ENCODE measurements around the gene MARCHF4.

MARCHF4 gene

GRCh38 chr2:216363221-216363620, 9.1 kb downstream of the MARCHF4 start:
- no peak for TF ChIP-seq CTCF (conservative IDR thresholded peaks at IDR 0.05; ENCODE audit: low read depth, low read length)
- Histone ChIP-seq H3K36me3 (ENCODE audit: insufficient read depth) (no peaks in the 10 kb centered on the region), H4K20me1 (ENCODE audit: insufficient read depth) (no peaks in the 10 kb centered on the region), H3K9ac (no peak overlapping the region), H3K27me3 (ENCODE audit: insufficient read depth, low read depth) (no peaks in the 10 kb centered on the region), H3K4me1 (ENCODE audit: low read depth, poor library complexity, severe bottlenecking) (no peaks in the 10 kb centered on the region), H3K27ac (no peak overlapping the region), H3K79me2 (ENCODE audit: insufficient read depth, low read depth) (no peaks in the 10 kb centered on the region), H2AFZ (ENCODE audit: low read depth) (no peak overlapping the region), H3K4me3 (IDR thresholded peaks at IDR 0.05; ENCODE audit: insufficient read depth, low read depth, low read length) (no peak overlapping the region), H3K4me2 (no peak overlapping the region)

GRCh38 chr2:216362730-216363129, 9.6 kb downstream of the MARCHF4 start:
- TF ChIP-seq CTCF (conservative IDR thresholded peaks at IDR 0.05; ENCODE audit: low read depth, low read length) = no peak
- no peaks in the 10 kb centered on the region for H3K36me3 ChIP-seq (ENCODE audit: insufficient read depth)
- no peak overlapping the region for H2AFZ ChIP-seq (ENCODE audit: low read depth)
- H3K9ac ChIP-seq = no peak overlapping the region
- H3K27me3 ChIP-seq (ENCODE audit: insufficient read depth, low read depth) = no peaks in the 10 kb centered on the region
- no peaks in the 10 kb centered on the region for H3K79me2 ChIP-seq (ENCODE audit: insufficient read depth, low read depth)
- no peak overlapping the region for H3K4me3 ChIP-seq (IDR thresholded peaks at IDR 0.05; ENCODE audit: insufficient read depth, low read depth, low read length)
- no peaks in the 10 kb centered on the region for H4K20me1 ChIP-seq (ENCODE audit: insufficient read depth)
- no peaks in the 10 kb centered on the region for H3K4me1 ChIP-seq (ENCODE audit: low read depth, poor library complexity, severe bottlenecking)
- no peak overlapping the region for H3K27ac ChIP-seq
- H3K4me2 ChIP-seq = no peak overlapping the region

GRCh38 chr2:216355711-216356110, 16.6 kb downstream of the MARCHF4 start:
- Histone ChIP-seq H2AFZ (ENCODE audit: low read depth) (no peak overlapping the region), H3K4me2 (no peak overlapping the region), H3K27me3 (ENCODE audit: insufficient read depth, low read depth) (no peaks in the 10 kb centered on the region), H3K79me2 (ENCODE audit: insufficient read depth, low read depth) (no peaks in the 10 kb centered on the region), H3K27ac (no peak overlapping the region), H4K20me1 (ENCODE audit: insufficient read depth) (no peaks in the 10 kb centered on the region), H3K4me3 (IDR thresholded peaks at IDR 0.05; ENCODE audit: insufficient read depth, low read depth, low read length) (no peak overlapping the region), H3K36me3 (ENCODE audit: insufficient read depth) (no peaks in the 10 kb centered on the region), H3K4me1 (ENCODE audit: low read depth, poor library complexity, severe bottlenecking) (no peaks in the 10 kb centered on the region), H3K9ac (no peak overlapping the region)
- no peak for TF ChIP-seq CTCF (conservative IDR thresholded peaks at IDR 0.05; ENCODE audit: low read depth, low read length)

- Histone ChIP-seq H3K4me1 (ENCODE audit: low read depth, poor library complexity, severe bottlenecking) (no peaks in the 10 kb centered on the region), H3K79me2 (ENCODE audit: insufficient read depth, low read depth) (no peaks in the 10 kb centered on the region), H3K9ac (no peak overlapping the region), H3K4me2 (no peak overlapping the region), H3K27ac (no peak overlapping the region), H3K4me3 (IDR thresholded peaks at IDR 0.05; ENCODE audit: insufficient read depth, low read depth, low read length) (no peak overlapping the region), H3K36me3 (ENCODE audit: insufficient read depth) (no peaks in the 10 kb centered on the region), H4K20me1 (ENCODE audit: insufficient read depth) (no peaks in the 10 kb centered on the region), H2AFZ (ENCODE audit: low read depth) (no peak overlapping the region), H3K27me3 (ENCODE audit: insufficient read depth, low read depth) (no peaks in the 10 kb centered on the region)
- no peak for TF ChIP-seq CTCF (conservative IDR thresholded peaks at IDR 0.05; ENCODE audit: low read depth, low read length)
Observed at GRCh38 chr2:216354306-216354705, 18.0 kb downstream of the MARCHF4 start.
